ENCODE data around the gene TUFT1.

GRCh38 chr1:151579436-151580225 lies 39.5 kb downstream of the TUFT1 start:
- no peak for TF ChIP-seq POLR2A (IDR thresholded peaks at IDR 0.05)
- TF ChIP-seq, protein P1, sequence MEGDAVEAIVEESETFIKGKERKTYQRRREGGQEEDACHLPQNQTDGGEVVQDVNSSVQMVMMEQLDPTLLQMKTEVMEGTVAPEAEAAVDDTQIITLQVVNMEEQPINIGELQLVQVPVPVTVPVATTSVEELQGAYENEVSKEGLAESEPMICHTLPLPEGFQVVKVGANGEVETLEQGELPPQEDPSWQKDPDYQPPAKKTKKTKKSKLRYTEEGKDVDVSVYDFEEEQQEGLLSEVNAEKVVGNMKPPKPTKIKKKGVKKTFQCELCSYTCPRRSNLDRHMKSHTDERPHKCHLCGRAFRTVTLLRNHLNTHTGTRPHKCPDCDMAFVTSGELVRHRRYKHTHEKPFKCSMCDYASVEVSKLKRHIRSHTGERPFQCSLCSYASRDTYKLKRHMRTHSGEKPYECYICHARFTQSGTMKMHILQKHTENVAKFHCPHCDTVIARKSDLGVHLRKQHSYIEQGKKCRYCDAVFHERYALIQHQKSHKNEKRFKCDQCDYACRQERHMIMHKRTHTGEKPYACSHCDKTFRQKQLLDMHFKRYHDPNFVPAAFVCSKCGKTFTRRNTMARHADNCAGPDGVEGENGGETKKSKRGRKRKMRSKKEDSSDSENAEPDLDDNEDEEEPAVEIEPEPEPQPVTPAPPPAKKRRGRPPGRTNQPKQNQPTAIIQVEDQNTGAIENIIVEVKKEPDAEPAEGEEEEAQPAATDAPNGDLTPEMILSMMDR (IDR thresholded peaks at IDR 0.05) = no peak

Data from heart left ventricle (tissue), 13 donors.